Adrenal gland (tissue), 12 donors: Measurements from ENCODE around the gene DKK2. TPM values are rescaled to one million over a fixed set of nuclear protein-coding genes. Genes with fewer than 3 reads are reported as not detected.

Source experiments
- DNase-seq, 7 donors: peaks; one replicate each; pipeline ENCODE4 v3.0.0-alpha.2; 2019 to 2020
- H3K27ac ChIP-seq, 5 donors: fragments of 200-600 bp; sonication (generic) in 4 of 5; 1 replicate in 3 of 5; 2 replicates in 2 of 5; pipeline versions ENCODE4 v1.5.1 to v1.8.0; 2016 to 2020; ENCODE audit warnings: mild to moderate bottlenecking in 1 of 5
- H3K27me3 ChIP-seq: fragments of 200-600 bp; 2 replicates; pipeline ENCODE4 v1.8.0; 2021
- H3K36me3 ChIP-seq, 2 donors: fragments of 200-600 bp; replicated peaks in 1 of 2; 1 replicate in 1 of 2; 2 replicates in 1 of 2; pipeline versions ENCODE4 v1.5.1 to v1.8.0; 2018 to 2022
- H3K4me1 ChIP-seq, 2 donors: fragments of 200-600 bp; replicated peaks in 1 of 2; 1 replicate in 1 of 2; 2 replicates in 1 of 2; pipeline versions ENCODE4 v1.5.1 to v1.8.0; 2018 to 2021
- H3K4me3 ChIP-seq, 4 donors: fragments of 200-600 bp; sonication (generic) in 3 of 4; one replicate each; pipeline ENCODE4 v1.5.1; 2016 to 2018
- H3K9me3 ChIP-seq, 3 donors: fragments of 200-600 bp; sonication (generic) in 1 of 3; replicated peaks in 1 of 3; 1 replicate in 2 of 3; 2 replicates in 1 of 3; pipeline versions ENCODE4 v1.5.1 to v1.8.0; 2016 to 2021
- POLR2A ChIP-seq, 2 donors: fragments of 450-650 bp; IDR thresholded peaks; one replicate each; pipeline ENCODE4 v1.6.1; 2017; ENCODE audit warnings: antibody characterized with exemption in 2 of 2, mild to moderate bottlenecking in 2 of 2, moderate library complexity in 1 of 2
- WGBS, 4 donors: extraction: QIAGEN DNeasy Blood & Tissue Kit in 2 of 4; methylation state at CpG; one replicate each; pipeline versions ENCODE4 v1.1.5 to v1.1.7; 2013 to 2017; 5-methylcytosine and 5-hydroxymethylcytosine counted together
- intact Hi-C, 2 donors: fragments of 100-400 bp; cut with DNase I; formaldehyde crosslinking; loops; one replicate each; pipeline versions ENCODE4 v1.14.1 to v1.15.0; 2022 to 2023
- polyA plus RNA-seq, 3 donors: library from polyadenylated mRNA; stranded (reverse); fragments of 200-250 nt in 2 of 3; fragments of 350-450 nt in 1 of 3; fragmentation: Illumina TruSeq in 1 of 3; extraction: RNeasy Lipid Tissue Mini Kit (QIAGEN cat#74804) in 1 of 3; gene quantifications; one replicate each; pipeline ENCODE4 v1.2.3, GENCODE V29; 2013 to 2014
- total RNA-seq, 9 donors: library from RNA; depleted of rRNA in 4 of 9; stranded (reverse); fragments of >200 nt in 4 of 9; fragments of 120-200 nt in 1 of 9; fragmentation: NEBNext Ultra II Directional in 1 of 9; extraction: Animal tissue kit (Norgen Biotek cat#: 25700) in 1 of 9; gene quantifications; one replicate each; pipeline versions ENCODE4 v1.1.0 to v1.2.4, GENCODE V29; 2013 to 2023
- TF ChIP-seq, protein P1 (sequence below), 6 experiments: fragments of 450-650 bp in 4 of 6; fragments of 200-600 bp in 2 of 6; sonication (generic) in 1 of 6; IDR thresholded peaks; 1 replicate in 5 of 6; 2 replicates in 1 of 6; pipeline versions ENCODE4 v1.5.1 to v1.8.0; 2016 to 2021; ENCODE audit warnings: antibody characterized with exemption in 6 of 6, mild to moderate bottlenecking in 2 of 6, moderate library complexity in 1 of 6
- donor health status: healthy with polysubstance abuse.
- donor health status: Bipolar disorder and iron deficiency.
- donor health status: DM: yes; HTN: yes; CAD: no.
- donor health status: DM: no; HTN: no; CAD: no.
- donor health status: DM: no; HTN: no; CAD: no.
- donor health status: DM: yes; HTN: yes; CAD: no.

Gene DKK2
- total and polyA plus RNA-seq, 12 donors: 0.14 to 9.9 (median 0.63) TPM

DNA sequence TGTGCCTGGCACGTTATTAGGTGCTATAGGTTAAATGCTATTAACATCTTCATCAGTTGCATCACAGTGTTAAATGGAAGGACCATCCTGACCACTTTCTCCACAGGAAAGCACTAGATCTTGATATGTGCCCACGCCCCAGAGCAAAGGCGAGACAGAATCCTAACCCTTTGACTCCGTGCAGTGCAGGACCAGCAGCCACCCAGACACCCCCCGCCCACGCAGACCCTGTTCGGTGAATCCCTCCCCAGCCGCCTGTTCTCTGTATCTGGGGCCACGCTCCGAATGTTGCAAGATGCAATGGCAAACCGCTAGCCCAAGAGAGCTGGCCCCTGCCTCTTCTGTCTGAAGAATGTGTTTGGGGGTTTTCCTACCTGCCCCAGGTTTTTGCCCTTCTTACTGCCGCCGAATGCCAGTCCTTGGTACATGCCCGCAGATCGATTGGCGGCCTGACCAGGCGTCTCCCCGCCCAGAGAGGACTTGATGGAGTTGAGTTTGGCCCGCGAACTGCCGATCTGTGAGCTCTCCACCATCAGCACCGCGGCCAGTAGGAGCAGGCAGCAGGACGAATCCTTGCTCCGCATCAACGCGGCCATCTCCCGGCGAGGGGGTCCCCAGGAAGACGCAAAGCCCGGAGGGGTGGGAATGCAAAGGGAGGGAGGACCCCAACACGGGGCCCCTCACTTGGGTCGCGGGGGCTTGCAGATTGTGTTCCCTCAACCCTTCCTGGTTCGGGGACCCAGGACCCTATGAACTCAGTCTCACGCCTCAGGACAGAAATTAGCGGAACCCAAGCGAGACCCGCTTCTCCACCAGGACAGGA, 906 bp downstream of the DKK2 start:
- peak in 2 of 7 donors; percentile 12 to 15 for DNase-seq
- H3K4me1 ChIP-seq: peaks cover 0 to 18% of the 10 kb centered on the region in 2 donors
- no peak overlapping the region for H3K27ac ChIP-seq

GRCh38 chr4:107034091-107034995, 1.8 kb downstream of the DKK2 start:
- 2 to 3% (median 3%) methylated on average over 36 to 39 of the region's 39 CpGs for WGBS, 4 donors
- H3K27ac ChIP-seq: no peak overlapping the region
- peaks cover 0 to 18% of the 10 kb centered on the region in 2 donors for H3K4me1 ChIP-seq
- H3K36me3 ChIP-seq: no peaks in the 10 kb centered on the region
- TF ChIP-seq, protein P1, sequence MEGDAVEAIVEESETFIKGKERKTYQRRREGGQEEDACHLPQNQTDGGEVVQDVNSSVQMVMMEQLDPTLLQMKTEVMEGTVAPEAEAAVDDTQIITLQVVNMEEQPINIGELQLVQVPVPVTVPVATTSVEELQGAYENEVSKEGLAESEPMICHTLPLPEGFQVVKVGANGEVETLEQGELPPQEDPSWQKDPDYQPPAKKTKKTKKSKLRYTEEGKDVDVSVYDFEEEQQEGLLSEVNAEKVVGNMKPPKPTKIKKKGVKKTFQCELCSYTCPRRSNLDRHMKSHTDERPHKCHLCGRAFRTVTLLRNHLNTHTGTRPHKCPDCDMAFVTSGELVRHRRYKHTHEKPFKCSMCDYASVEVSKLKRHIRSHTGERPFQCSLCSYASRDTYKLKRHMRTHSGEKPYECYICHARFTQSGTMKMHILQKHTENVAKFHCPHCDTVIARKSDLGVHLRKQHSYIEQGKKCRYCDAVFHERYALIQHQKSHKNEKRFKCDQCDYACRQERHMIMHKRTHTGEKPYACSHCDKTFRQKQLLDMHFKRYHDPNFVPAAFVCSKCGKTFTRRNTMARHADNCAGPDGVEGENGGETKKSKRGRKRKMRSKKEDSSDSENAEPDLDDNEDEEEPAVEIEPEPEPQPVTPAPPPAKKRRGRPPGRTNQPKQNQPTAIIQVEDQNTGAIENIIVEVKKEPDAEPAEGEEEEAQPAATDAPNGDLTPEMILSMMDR (IDR thresholded peaks at IDR 0.05): no peak
- no peak for TF ChIP-seq POLR2A (IDR thresholded peaks at IDR 0.05)
- H3K9me3 ChIP-seq: no peaks in the 10 kb centered on the region
- intact Hi-C loops: no loop called here
- DNase-seq: peak in 1 of 7 donors; percentile 14
- H3K4me3 ChIP-seq: no peak overlapping the region
- H3K27me3 ChIP-seq: peaks cover 48% of the 10 kb centered on the region

More for the DNA sequence above, 906 bp downstream of the DKK2 start:
- Histone ChIP-seq H3K27me3 (peaks cover 49% of the 10 kb centered on the region), H3K9me3 (no peaks in the 10 kb centered on the region), H3K4me3 (peak overlapping the region in 2 of 4 donors; percentile 16 to 47), H3K36me3 (no peaks in the 10 kb centered on the region)
- intact Hi-C loops: no loop called here
- WGBS, 4 donors: 2 to 6% (median 2%) methylated on average over 15 to 39 of the region's 39 CpGs
- no peak for TF ChIP-seq POLR2A (IDR thresholded peaks at IDR 0.05)
- TF ChIP-seq, protein P1 (IDR thresholded peaks at IDR 0.05): no peak

DNA sequence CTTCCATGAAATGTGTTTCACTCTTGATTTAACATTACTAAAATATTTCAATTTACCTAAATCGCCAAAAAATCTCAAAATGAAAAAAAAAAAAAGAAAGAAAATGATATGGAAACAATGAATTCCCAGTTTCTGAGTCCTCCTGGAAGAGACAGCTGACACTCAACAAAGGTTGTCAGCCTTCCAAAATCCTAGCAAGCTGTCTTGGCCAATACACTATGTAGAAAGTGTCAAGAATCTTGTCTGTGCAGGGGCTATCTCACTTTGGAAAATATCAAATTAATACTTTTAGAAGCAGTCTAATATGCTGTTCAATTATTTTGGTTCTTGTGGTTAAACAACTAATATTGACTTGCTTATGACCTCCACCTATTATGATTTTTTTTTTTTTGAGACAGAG, 8.7 kb downstream of the DKK2 start:
- no peak overlapping the region for H3K4me3 ChIP-seq
- WGBS, 4 donors: 59 to 88% (median 75%) methylated on average over 1 of the region's 1 CpG

More for the DNA sequence above, 8.7 kb downstream of the DKK2 start:
- TF ChIP-seq, protein P1 (IDR thresholded peaks at IDR 0.05): no peak
- TF ChIP-seq POLR2A (IDR thresholded peaks at IDR 0.05): no peak
- intact Hi-C loops: no loop called here
- Histone ChIP-seq H3K27me3 (peaks cover 8% of the 10 kb centered on the region), H3K4me1 (no peaks in the 10 kb centered on the region), H3K36me3 (no peaks in the 10 kb centered on the region), H3K27ac (no peak overlapping the region), H3K9me3 (no peaks in the 10 kb centered on the region)
- no peak for DNase-seq
